ENCODE results near the gene NRARP. TPM values are rescaled to one million over a fixed set of nuclear protein-coding genes. Genes with fewer than 3 reads are reported as not detected.

NRARP gene
- total and polyA plus RNA-seq, 2 of the 8 experiments (the other 6 are each of a cell fraction or from before 2014, with no cell fraction given): 32.5 to 37.2 TPM

GRCh38 chr9:137253717-137254623 is 48.1 kb downstream of the NRARP start:
- no peak overlapping the region for H2BK120ac ChIP-seq (replicated peaks; ENCODE audit: low read depth, low read length)
- ChIA-PET CTCF (ENCODE audit: partially characterized antibody) (interaction anchor here (0.6 to 2.5 kb wide), 20 partner anchors 9 to 225 kb away, joined by 3 to 28 read pairs (median 4); partner anchors contain the start of genes RNF224, SSNA1, TOR4A and TUBB4B), POLR2A (ENCODE audit: partially characterized antibody) (interaction anchor here (0.9 to 69.9 kb wide), 4 partner anchors 3 to 116 kb away, joined by 3 to 1462 read pairs (median 734); partner anchors contain the start of genes CYSRT1, NDOR1, NELFB and RNF208)
- H4K91ac ChIP-seq (replicated peaks; ENCODE audit: insufficient read length, low read length): peak overlapping the region; percentile 57
- no peak overlapping the region for H3K27ac ChIP-seq (ENCODE audit: low read depth, low read length)
- peaks cover 0 to 7% (median 0%) of the 10 kb centered on the region in 4 experiments; a peak in 3 of 7 replicates for H3K27me3 ChIP-seq (replicated peaks in 1 of 4; ENCODE audit: control insufficient read depth in 3 of 4, extremely low read depth in 1 of 4, insufficient read depth in 3 of 4, low read length in 3 of 4)
- no peak overlapping the region for H3K56ac ChIP-seq (replicated peaks; ENCODE audit: insufficient read length, low read depth, low read length)
- H3K36me3 ChIP-seq (ENCODE audit: control insufficient read depth in 2 of 4, insufficient read depth in 4 of 4, low read length in 3 of 4): peaks cover 1 to 13% (median 9%) of the 10 kb centered on the region in 4 experiments; a peak in 6 of 8 replicates
- H2AFZ ChIP-seq (ENCODE audit: low read length): no peak overlapping the region
- H3K14ac ChIP-seq (ENCODE audit: insufficient read length): no peak overlapping the region
- H3K4ac ChIP-seq (replicated peaks; ENCODE audit: insufficient read length, low read depth, low read length): peak overlapping the region; percentile 75
- H3K4me3 ChIP-seq (ENCODE audit: extremely low read depth in 1 of 4, insufficient read depth in 2 of 4, low read depth in 3 of 4, low read length in 4 of 4): peak overlapping the region; percentile 52 to 100 (median 88)
- peaks cover 9% of the 10 kb centered on the region for H3K79me1 ChIP-seq (ENCODE audit: low read depth, low read length)
- H2BK15ac ChIP-seq (ENCODE audit: low read length): no peak overlapping the region
- peak overlapping the region; percentile 90 to 100 for H3K4me2 ChIP-seq (ENCODE audit: insufficient read depth in 1 of 2, low read depth in 2 of 2, low read length in 2 of 2)
- H4K8ac ChIP-seq (ENCODE audit: extremely low read depth, insufficient read depth, low read length): peak overlapping the region; percentile 54; the same call in 1 of the 2 replicates
- peaks cover 0 to 21% (median 16%) of the 10 kb centered on the region in 4 experiments; a peak in 5 of 7 replicates for H3K4me1 ChIP-seq (replicated peaks in 1 of 4; ENCODE audit: control insufficient read depth in 3 of 4, insufficient read depth in 4 of 4, low read length in 3 of 4)
- no peak for TF ChIP-seq CEBPB (IDR thresholded peaks at IDR 0.05; ENCODE audit: low read depth, low read length)
- 0 out of 2 replicates have a peak, but pooled peaks have one; percentile 12 for TF ChIP-seq MAX (IDR thresholded peaks at IDR 0.05)
- no peak for TF ChIP-seq KDM4A (IDR thresholded peaks at IDR 0.05; ENCODE audit: low read depth, low read length, severe bottlenecking)
- TF ChIP-seq SIN3A (conservative IDR thresholded peaks at IDR 0.05 in 1 of 2, IDR thresholded peaks at IDR 0.05 in 1 of 2; ENCODE audit: low read depth in 1 of 2, low read length in 2 of 2): no peak
- no peak overlapping the region for H2BK20ac ChIP-seq (ENCODE audit: low read length)
- peak overlapping the region; percentile 68; the same call in 1 of the 2 replicates for H2BK12ac ChIP-seq (ENCODE audit: low read depth, low read length)
- peak overlapping the region; percentile 48 for H3K18ac ChIP-seq (ENCODE audit: extremely low read depth, low read length)
- peaks cover 0 to 13% of the 10 kb centered on the region in 2 experiments; a peak in 2 of 4 replicates for H3K79me2 ChIP-seq (ENCODE audit: control insufficient read depth in 1 of 2, insufficient read depth in 2 of 2, low read length in 2 of 2)
- H4K20me1 ChIP-seq (replicated peaks in 1 of 2; ENCODE audit: control insufficient read depth in 1 of 2, insufficient read depth in 2 of 2, low read length in 2 of 2): peaks cover 0 to 5% of the 10 kb centered on the region in 2 experiments
- H4K5ac ChIP-seq (ENCODE audit: insufficient read length, low read depth, low read length): no peak overlapping the region
- H3K9ac ChIP-seq (replicated peaks in 1 of 4; ENCODE audit: extremely low read depth in 1 of 4, low read depth in 3 of 4, low read length in 3 of 4): peak overlapping the region in 1 of 4 experiments; percentile 47; a peak in 1 of 7 replicates
- no peak overlapping the region for H3K23ac ChIP-seq (ENCODE audit: insufficient read length)
- no peaks in the 10 kb centered on the region for H3K9me3 ChIP-seq (ENCODE audit: insufficient read depth in 2 of 2, low read depth in 1 of 2, low read length in 1 of 2)
- FAIRE-seq: no peak
- peak overlapping the region; percentile 39; the same call in 1 of the 2 replicates for H2AK5ac ChIP-seq (ENCODE audit: low read depth, low read length)
- peaks cover 14% of the 10 kb centered on the region; the same call in 1 of the 2 replicates for H3K23me2 ChIP-seq (ENCODE audit: low read depth, low read length)
- peak overlapping the region; percentile 16; the same call in 1 of the 2 replicates for H2BK5ac ChIP-seq (ENCODE audit: low read depth, low read length)
- 81% methylated on average over 17 of the region's 21 CpGs; no CpG with 5 or more reads in 1 of the 2 experiments for WGBS, 2 experiments (ENCODE audit: extremely low coverage in 1 of 2, insufficient coverage in 1 of 2, insufficient read length in 1 of 2, insufficient replicate concordance in 2 of 2, low coverage in 1 of 2, low lambda C conversion rate in 2 of 2, missing lambda C conversion rate in 1 of 2)
- DNase-seq (ENCODE audit: low read depth in 1 of 2, low spot score in 2 of 2): no peak
